GM18526 (cell line): ENCODE data around the gene CNRIP1.

ENCODE experiments used
- POLR2A ChIP-seq: IDR thresholded peaks from 3 replicates; pipeline ENCODE4 v1.6.1; 2011; ENCODE audit not compliant: insufficient read length; ENCODE audit errors: extremely low read depth

Gene CNRIP1

DNA sequence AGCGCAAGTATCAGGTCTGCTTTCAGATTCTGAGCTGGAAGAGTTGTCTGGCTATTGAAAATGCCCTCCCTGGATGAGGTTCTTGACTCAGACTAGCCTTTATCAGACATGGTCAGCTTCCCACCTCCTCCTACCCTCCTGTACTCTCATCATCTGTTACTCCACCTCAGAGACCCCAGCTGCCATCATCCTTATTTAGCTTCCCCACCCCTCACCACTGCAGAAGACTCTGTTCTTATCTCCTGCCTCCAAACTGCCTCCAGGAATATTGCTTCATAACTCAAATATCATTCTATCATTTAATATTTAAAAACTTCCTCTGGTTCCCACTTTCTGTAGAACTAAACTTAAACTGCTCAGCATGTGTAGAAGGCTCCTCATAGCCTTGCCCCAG is 36.3 kb downstream of the CNRIP1 start:
- no peak for TF ChIP-seq POLR2A

DNA sequence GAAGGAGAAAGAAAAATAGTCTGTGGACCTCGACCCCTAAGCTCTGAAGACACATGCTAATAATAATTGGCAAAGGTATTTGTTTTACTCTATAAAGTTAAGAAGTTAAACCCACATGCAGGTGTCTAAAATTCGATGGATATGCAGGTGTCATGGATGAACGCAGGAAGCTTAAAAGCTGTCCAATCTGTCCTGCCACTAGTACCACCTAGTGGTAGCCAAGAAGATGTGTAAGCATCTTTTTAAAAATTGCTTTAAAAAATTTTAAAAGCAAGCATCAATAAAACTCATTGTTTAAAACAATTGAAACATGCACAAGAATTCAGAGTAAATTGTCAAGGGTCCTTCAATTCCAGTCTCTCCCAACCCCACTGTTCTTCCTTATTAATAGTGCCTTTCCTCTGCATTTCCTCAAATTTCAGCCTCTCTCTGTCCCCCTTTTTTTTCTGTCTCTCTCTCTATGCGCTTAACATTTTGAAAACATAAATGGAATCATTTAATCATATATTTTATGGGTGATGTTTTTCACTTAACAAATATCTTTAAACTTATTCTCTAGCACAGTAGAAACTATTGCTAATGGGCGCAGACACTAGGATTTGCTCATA is 36.8 kb downstream of the CNRIP1 start:
- no peak for TF ChIP-seq POLR2A

- no peak for TF ChIP-seq POLR2A
These were observed 39.0 kb downstream of the CNRIP1 start for GRCh38 chr2:68280796-68281195.

DNA sequence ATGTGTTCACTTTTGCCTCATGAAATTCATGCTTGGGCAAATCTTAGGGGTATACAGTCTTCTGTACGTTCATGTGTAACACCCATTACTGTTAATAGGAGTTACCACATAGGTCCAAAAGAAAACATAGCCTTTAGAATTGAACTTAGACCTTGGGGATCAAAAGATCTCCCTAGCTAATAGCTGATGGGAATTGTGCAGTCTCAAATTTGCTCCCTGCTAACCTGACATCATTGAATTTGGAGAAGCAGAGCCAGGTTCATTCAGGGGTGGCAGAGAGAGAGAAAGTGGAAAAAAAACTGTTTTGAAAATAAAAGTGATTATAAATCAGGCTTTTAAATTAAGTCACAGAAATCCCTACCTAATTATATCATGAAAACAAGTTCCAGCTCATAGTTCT is 39.4 kb downstream of the CNRIP1 start:
- TF ChIP-seq POLR2A: no peak

GRCh38 chr2:68279691-68280090 is 40.1 kb downstream of the CNRIP1 start:
- TF ChIP-seq POLR2A: no peak

DNA sequence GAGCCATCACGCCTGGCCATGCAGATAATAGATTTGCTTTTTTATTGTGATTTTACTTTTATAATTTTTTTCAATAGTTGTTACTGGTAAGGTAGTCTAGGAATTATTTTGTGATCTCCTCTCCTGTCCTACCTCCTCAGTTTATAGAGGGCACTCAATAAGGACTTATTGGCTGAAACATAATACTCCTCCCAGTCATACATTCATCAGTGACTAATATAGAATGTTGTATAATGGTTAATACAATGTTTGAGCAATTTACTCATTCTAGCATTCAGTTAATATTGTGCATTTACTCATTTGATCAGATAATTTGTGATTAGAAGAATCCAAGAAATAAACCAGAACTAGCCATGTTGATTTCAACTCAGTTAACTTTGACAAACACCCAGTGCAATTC is 41.6 kb downstream of the CNRIP1 start:
- TF ChIP-seq POLR2A: no peak

GRCh38 chr2:68274022-68274421 is 45.7 kb downstream of the CNRIP1 start:
- TF ChIP-seq POLR2A: no peak

- no peak for TF ChIP-seq POLR2A
These were observed 47.3 kb downstream of the CNRIP1 start for GRCh38 chr2:68272246-68272994.

- no peak for TF ChIP-seq POLR2A
These were observed 53.1 kb downstream of the CNRIP1 start for GRCh38 chr2:68266655-68267054.

DNA sequence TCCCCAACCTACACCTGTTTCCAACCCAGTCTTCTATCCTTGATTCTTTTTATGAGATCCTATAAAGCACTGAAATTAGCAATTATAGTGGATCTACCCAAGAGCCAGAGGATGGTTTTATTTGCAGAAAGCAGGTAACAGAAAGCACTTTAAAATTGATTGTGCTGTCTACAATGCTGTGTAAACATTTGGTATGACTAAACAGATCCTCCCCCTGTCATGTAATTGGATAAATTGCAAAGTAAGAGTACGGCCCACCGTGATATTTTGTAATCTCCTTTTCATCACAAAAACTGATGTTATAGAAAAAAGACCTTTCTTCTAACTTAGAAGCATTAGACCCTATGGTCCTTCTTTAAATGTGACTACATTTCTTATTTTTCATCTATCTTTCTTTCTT is 56.1 kb downstream of the CNRIP1 start:
- no peak for TF ChIP-seq POLR2A

GRCh38 chr2:68258851-68259250 is 60.9 kb downstream of the CNRIP1 start:
- TF ChIP-seq POLR2A: no peak

DNA sequence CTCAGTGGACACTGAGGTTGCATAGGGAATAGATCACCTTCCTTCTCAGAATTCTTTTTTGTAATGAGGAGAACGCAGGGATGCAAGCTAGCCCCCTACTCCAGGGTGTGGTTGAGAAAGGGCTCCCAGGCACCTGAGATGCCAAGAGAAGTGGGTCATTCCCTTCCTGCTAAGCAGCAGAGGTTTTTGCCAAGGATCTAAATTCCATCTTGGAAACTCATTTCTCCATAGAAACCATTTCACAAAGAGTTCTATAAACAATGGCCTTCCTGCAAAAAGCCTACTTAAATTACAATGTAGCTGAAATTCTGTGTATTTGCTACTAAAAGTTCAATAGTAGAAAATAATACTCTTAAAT is 63.7 kb downstream of the CNRIP1 start:
- TF ChIP-seq POLR2A: no peak

GRCh38 chr2:68253219-68254068 is 66.3 kb downstream of the CNRIP1 start:
- TF ChIP-seq POLR2A: no peak

DNA sequence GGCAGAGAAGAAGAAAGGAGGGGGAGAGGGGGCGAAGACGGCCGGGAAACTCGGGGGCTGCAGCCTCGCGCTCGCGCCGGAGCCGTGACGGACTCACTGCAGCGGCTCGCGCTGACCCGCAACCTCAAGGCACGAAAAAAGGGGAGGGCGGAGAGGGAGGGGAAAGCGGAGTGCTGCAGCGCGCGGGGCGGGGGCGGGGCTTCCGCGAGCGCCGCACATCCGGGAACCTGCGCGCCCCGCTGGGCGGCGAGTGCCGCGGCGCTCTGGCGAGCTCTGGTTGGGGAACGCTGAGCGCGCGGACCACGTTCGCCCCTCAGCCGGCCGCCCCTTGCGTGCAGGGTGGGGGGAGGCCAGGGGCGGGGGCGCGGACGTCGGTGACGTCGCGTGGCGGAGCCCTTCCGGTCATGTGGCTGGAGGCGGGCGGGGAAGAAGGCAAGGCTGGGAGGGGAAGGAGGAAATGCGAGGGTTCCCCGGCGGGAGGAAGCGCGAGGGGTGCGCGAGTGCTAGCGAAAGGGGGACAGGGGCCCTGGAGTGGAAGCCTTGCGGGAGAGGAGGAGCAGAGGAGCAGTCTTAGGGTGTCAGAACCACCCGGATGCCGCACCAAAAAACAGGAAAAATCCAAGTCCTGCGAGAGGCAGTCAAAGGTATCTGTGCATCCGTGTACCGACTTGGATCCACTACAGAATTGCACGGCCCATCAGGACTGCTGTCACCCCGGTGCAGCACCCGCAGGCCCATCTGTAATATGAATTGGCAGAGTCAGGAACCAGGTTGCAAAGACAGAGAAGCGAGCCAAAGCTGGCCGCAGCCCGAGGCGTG is 67.1 kb downstream of the CNRIP1 start, which contains the start of gene PPP3R1:
TSS of gene PPP3R1 (minus strand) at position 133 of the 819 bp plus-strand sequence. CDS start 405 bp downstream, outside the sequence.
- TF ChIP-seq POLR2A: peak; percentile 92

DNA sequence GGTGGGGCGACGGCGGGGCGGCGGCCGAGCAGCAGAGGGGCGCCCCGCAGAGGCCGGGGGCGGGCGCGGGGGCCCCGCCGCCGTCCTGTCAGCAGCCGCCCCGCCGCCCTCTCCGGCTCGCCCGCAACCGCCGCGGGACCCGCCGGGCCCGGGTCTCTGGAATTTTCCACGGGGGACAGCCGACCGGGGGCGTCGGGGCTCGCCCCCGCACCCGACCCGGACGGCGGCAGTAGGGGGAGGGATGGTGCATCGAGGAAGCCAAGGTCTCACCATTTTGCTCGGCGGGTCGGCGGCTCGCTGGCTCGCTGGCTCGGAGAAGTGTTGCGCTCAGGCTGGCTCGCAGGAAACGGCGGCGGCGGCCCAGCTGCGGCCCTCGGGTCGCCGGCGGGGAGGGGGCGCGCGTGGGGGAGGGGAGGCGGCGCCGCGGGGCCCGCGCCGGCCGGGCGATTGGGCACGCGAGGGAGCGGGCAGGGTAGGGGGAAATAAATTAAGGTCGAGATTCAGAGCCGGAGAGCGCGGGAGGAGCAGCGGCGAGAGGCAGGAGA is 67.8 kb downstream of the CNRIP1 start:
- no peak for TF ChIP-seq POLR2A
